ENCODE measurements around the gene RASGEF1B.
A peak's percentile ranks its signal among the peaks of the same experiment; 100 is the strongest.

The RASGEF1B gene

GRCh38 chr4:81465406-81466340 lies 6.0 kb downstream of the RASGEF1B start:
- peak; percentile 83 for DNase-seq

- no peak for DNase-seq
These were observed 10.9 kb downstream of the RASGEF1B start for GRCh38 chr4:81460834-81461233.

GRCh38 chr4:81460191-81460701 lies 11.5 kb downstream of the RASGEF1B start:
- no peak for DNase-seq

GRCh38 chr4:81459228-81459627 lies 12.5 kb downstream of the RASGEF1B start:
- no peak for DNase-seq

- DNase-seq: no peak
These were observed 13.7 kb downstream of the RASGEF1B start for GRCh38 chr4:81457921-81458520.

- DNase-seq: no peak
These were observed 14.4 kb downstream of the RASGEF1B start for GRCh38 chr4:81457345-81457744.

- DNase-seq: no peak
These were observed 15.8 kb downstream of the RASGEF1B start for GRCh38 chr4:81455897-81456296.

GRCh38 chr4:81454948-81455347 lies 16.8 kb downstream of the RASGEF1B start:
- DNase-seq: no peak

GRCh38 chr4:81454499-81454898 lies 17.2 kb downstream of the RASGEF1B start:
- DNase-seq: no peak

GRCh38 chr4:81453024-81453423 lies 18.7 kb downstream of the RASGEF1B start:
- no peak for DNase-seq

- DNase-seq: no peak
These were observed 19.2 kb downstream of the RASGEF1B start for GRCh38 chr4:81452452-81453006.

- DNase-seq: no peak
These were observed 22.7 kb downstream of the RASGEF1B start for GRCh38 chr4:81449015-81449414.

- no peak for DNase-seq
These were observed 24.0 kb downstream of the RASGEF1B start for GRCh38 chr4:81447566-81448229.

GRCh38 chr4:81446634-81447033 lies 25.1 kb downstream of the RASGEF1B start:
- DNase-seq: no peak

GRCh38 chr4:81445196-81445595 lies 26.5 kb downstream of the RASGEF1B start:
- DNase-seq: no peak

- DNase-seq: no peak
These were observed 29.1 kb downstream of the RASGEF1B start for GRCh38 chr4:81442484-81443085.

GRCh38 chr4:81440949-81441348 lies 30.8 kb downstream of the RASGEF1B start:
- DNase-seq: no peak

GRCh38 chr4:81436941-81437574 lies 34.6 kb downstream of the RASGEF1B start:
- no peak for DNase-seq

GRCh38 chr4:81436096-81436495 lies 35.6 kb downstream of the RASGEF1B start:
- no peak for DNase-seq

- DNase-seq: no peak
These were observed 38.9 kb downstream of the RASGEF1B start for GRCh38 chr4:81432825-81433224.

GRCh38 chr4:81431971-81432370 lies 39.7 kb downstream of the RASGEF1B start:
- DNase-seq: no peak

GRCh38 chr4:81429607-81430006 lies 42.1 kb downstream of the RASGEF1B start:
- no peak for DNase-seq

Data from NCI-H1105 (cell line).